Left lung (tissue), 10 donors: ENCODE measurements around the gene NAALADL2. TPM values are rescaled to one million over a fixed set of nuclear protein-coding genes. Genes with fewer than 3 reads are reported as not detected.

Experiments
- ATAC-seq: fragments of 200-7000 bp; cut with Tn5 transposase; one replicate; pipeline ENCODE4 v1.9.1; 2020; ENCODE audit warnings: moderate library complexity
- DNase-seq, 4 donors: peaks; one replicate each; pipeline ENCODE4 v3.0.0-alpha.2; 2013 to 2020
- H3K27ac ChIP-seq, 2 donors: fragments of 200-600 bp; sonication (generic) in 1 of 2; one replicate each; pipeline versions ENCODE4 v1.5.0 to v1.8.0; 2020 to 2021
- H3K27me3 ChIP-seq, 2 donors: fragments of 200-600 bp; sonication (generic) in 1 of 2; one replicate each; pipeline versions ENCODE4 v1.5.0 to v1.8.0; 2020 to 2021
- H3K36me3 ChIP-seq, 2 donors: fragments of 200-600 bp; sonication (generic) in 1 of 2; one replicate each; pipeline versions ENCODE4 v1.5.0 to v1.8.0; 2020 to 2021
- H3K4me1 ChIP-seq, 2 donors: fragments of 200-600 bp; one replicate each; pipeline ENCODE4 v1.8.0; 2021
- H3K4me3 ChIP-seq, 2 donors: fragments of 200-600 bp; sonication (generic) in 1 of 2; one replicate each; pipeline versions ENCODE4 v1.5.0 to v1.8.0; 2020 to 2021; ENCODE audit warnings: mild to moderate bottlenecking in 1 of 2
- H3K9me3 ChIP-seq, 2 donors: fragments of 200-600 bp; sonication (generic) in 1 of 2; one replicate each; pipeline versions ENCODE4 v1.5.0 to v1.8.0; 2020 to 2021
- intact Hi-C, 2 donors: fragments of 100-400 bp; cut with DNase I; formaldehyde crosslinking; loops; one replicate each; pipeline versions ENCODE4 v1.11.2 to v1.14.2; 2022
- polyA plus RNA-seq, 6 donors: library from polyadenylated mRNA; unstranded; fragments of 120-200 nt; gene quantifications; one replicate each; pipeline ENCODE4 v1.2.1, GENCODE V29; 2013; ENCODE audit not compliant: insufficient read length in 6 of 6
- total RNA-seq, 2 donors: library from RNA; stranded (reverse); fragmentation: NEBNext Ultra II Directional; extraction: Animal tissue kit (Norgen Biotek cat#: 25700); gene quantifications; one replicate each; pipeline ENCODE4 v1.2.1, GENCODE V29; 2021
- TF ChIP-seq, protein P1 (sequence below), 2 donors: fragments of 200-600 bp; sonication (generic) in 1 of 2; IDR thresholded peaks; one replicate each; pipeline versions ENCODE4 v1.5.0 to v1.8.0; 2021; ENCODE audit warnings: antibody characterized with exemption in 2 of 2
- donor health status: DM: no; HTN: yes; CAD: no.
- donor health status: DM: no; HTN: no; CAD: no.

NAALADL2 gene
- total and polyA plus RNA-seq, 8 donors: 9.8 to 23.3 (median 17.8) TPM

DNA sequence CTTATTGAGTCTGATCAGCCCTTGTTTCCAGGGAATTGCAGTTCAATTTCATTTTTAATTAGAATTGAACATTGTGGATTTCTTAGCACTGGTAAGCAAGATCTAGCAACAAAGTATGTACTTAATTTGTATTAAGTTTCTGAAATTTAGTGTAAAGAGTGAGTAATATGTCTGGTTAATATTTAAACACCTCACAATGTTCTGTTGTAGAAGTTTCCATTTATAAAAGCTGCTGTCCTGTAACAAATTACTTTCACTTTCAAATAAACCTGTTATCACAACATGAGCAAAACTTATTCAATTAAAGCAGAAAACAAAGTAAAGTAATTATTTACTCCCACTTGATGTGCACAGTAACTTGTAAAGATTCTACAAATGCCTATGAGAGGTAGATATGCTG is 448.5 kb downstream of the NAALADL2 start:
- TF ChIP-seq, protein P1, sequence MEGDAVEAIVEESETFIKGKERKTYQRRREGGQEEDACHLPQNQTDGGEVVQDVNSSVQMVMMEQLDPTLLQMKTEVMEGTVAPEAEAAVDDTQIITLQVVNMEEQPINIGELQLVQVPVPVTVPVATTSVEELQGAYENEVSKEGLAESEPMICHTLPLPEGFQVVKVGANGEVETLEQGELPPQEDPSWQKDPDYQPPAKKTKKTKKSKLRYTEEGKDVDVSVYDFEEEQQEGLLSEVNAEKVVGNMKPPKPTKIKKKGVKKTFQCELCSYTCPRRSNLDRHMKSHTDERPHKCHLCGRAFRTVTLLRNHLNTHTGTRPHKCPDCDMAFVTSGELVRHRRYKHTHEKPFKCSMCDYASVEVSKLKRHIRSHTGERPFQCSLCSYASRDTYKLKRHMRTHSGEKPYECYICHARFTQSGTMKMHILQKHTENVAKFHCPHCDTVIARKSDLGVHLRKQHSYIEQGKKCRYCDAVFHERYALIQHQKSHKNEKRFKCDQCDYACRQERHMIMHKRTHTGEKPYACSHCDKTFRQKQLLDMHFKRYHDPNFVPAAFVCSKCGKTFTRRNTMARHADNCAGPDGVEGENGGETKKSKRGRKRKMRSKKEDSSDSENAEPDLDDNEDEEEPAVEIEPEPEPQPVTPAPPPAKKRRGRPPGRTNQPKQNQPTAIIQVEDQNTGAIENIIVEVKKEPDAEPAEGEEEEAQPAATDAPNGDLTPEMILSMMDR (IDR thresholded peaks at IDR 0.05): no peak
- Histone ChIP-seq H3K36me3 (no peaks in the 10 kb centered on the region), H3K4me1 (no peaks in the 10 kb centered on the region), H3K4me3 (no peak overlapping the region), H3K9me3 (no peaks in the 10 kb centered on the region), H3K27me3 (no peaks in the 10 kb centered on the region), H3K27ac (no peak overlapping the region)
- intact Hi-C loops: no loop called here
- DNase-seq (no peak), ATAC-seq (peak; percentile 33)

DNA sequence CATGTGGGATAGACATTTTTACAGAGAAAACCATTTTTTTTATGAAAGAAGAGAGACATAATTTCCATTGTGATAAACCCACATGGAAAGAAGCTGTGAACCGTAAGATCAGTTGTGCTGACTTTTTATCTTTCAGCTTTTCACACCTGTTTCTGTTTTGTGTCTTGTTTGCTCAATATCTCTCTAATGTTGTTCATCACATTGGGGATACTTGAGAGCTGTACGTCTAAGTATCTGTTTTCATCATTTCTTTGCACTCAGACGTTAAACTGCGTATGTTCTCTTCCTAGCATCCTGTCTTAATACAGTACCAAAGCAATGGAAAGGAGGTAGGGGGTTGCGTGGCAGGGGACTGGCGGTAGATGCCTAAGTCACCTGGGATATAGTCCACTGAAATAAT is 449.0 kb downstream of the NAALADL2 start:
- Histone ChIP-seq H3K4me3 (no peak overlapping the region), H3K27ac (no peak overlapping the region), H3K27me3 (no peaks in the 10 kb centered on the region), H3K4me1 (no peaks in the 10 kb centered on the region), H3K9me3 (no peaks in the 10 kb centered on the region), H3K36me3 (no peaks in the 10 kb centered on the region)
- TF ChIP-seq, protein P1 (IDR thresholded peaks at IDR 0.05): no peak
- intact Hi-C loops: no loop called here
- ATAC-seq (no peak), DNase-seq (no peak)

DNA sequence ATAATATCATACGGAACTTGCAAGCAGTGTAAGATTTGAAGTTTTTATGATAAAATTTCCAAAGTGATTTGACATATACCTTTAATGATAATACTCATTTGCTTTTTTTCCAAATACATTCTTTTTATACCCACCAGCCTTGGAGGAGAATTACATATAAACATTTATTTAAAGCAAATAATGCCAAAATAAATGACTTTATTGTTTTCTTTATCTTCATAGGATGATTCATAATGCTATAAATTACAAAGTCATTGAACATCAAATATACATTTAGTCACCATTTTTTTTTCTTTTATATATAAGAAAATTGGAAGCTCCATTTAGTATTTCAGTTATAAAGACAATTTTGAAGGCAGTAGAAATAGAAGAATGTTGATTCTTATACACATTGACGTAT is 450.9 kb downstream of the NAALADL2 start:
- Histone ChIP-seq H3K27ac (no peak overlapping the region), H3K27me3 (no peaks in the 10 kb centered on the region), H3K4me1 (no peaks in the 10 kb centered on the region), H3K4me3 (no peak overlapping the region), H3K9me3 (no peaks in the 10 kb centered on the region), H3K36me3 (no peaks in the 10 kb centered on the region)
- DNase-seq: no peak
- intact Hi-C loops: no loop called here
- TF ChIP-seq, protein P1 (IDR thresholded peaks at IDR 0.05): no peak
- ATAC-seq: no peak

DNA sequence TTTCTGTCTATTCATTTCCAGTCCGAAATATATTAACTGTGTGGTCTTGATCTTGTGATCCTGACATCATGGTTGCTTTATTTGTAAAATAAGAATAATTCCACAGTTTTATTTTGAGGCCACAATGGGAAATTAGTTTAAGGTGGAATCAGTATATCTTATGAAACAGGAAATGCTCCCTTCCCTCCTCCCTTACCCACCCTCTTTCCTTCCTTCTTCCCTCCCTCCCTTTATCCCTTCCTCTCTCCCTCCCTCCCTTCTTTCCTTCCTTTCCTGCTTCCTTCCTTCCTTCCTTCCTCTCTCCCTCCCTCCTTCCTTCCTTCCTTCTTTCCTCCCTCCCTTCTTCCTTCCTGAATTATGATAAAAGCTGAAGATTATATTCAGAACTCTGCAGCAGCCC is 452.3 kb downstream of the NAALADL2 start:
- Histone ChIP-seq H3K27ac (no peak overlapping the region), H3K27me3 (no peaks in the 10 kb centered on the region), H3K9me3 (no peaks in the 10 kb centered on the region), H3K4me3 (no peak overlapping the region), H3K4me1 (no peaks in the 10 kb centered on the region), H3K36me3 (no peaks in the 10 kb centered on the region)
- ATAC-seq: no peak
- intact Hi-C loops: no loop called here
- TF ChIP-seq, protein P1 (IDR thresholded peaks at IDR 0.05): no peak
- no peak for DNase-seq

DNA sequence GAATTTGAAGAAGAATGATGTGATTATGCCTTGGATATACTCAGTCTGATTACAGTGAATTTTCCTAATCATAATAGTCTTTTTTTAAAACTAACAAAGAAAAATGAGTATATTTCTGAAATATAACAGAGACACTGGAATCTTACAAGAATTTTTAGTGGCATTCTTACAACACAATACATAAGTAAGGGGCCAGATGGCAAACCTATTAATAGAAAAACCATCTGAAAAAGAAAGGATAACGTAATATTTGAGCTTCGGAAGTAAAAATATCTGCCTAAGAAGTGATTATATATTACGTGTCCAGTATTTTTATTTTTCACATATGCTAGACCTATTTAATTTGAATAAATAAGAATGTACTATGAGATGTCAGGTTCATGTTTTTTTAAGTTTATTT is 452.8 kb downstream of the NAALADL2 start:
- H3K4me3 ChIP-seq: no peak overlapping the region
- no peaks in the 10 kb centered on the region for H3K9me3 ChIP-seq
- H3K27ac ChIP-seq: no peak overlapping the region
- H3K27me3 ChIP-seq: no peaks in the 10 kb centered on the region
- no peak for DNase-seq
- ATAC-seq: no peak
- no peaks in the 10 kb centered on the region for H3K4me1 ChIP-seq
- no peaks in the 10 kb centered on the region for H3K36me3 ChIP-seq
- TF ChIP-seq, protein P1 (IDR thresholded peaks at IDR 0.05): no peak
- intact Hi-C loops: no loop called here
